HG02884 (cell line): ENCODE data around the gene RHOBTB1.
A peak's percentile ranks its signal among the peaks of the same experiment; 100 is the strongest.
"Not testable (repeated sequence)": the region's sequence is repeated elsewhere in the genome, so short reads cannot be mapped to it uniquely, and the experiment has no call there.

Experiments
- ATAC-seq: cut with Tn5 transposase; IDR thresholded peaks from one replicate; pipeline ENCODE4 v1.9.1; 2021; ENCODE audit warnings: mild to moderate bottlenecking, moderate library complexity; ENCODE audit not compliant: unreplicated experiment

RHOBTB1 gene, protein sequence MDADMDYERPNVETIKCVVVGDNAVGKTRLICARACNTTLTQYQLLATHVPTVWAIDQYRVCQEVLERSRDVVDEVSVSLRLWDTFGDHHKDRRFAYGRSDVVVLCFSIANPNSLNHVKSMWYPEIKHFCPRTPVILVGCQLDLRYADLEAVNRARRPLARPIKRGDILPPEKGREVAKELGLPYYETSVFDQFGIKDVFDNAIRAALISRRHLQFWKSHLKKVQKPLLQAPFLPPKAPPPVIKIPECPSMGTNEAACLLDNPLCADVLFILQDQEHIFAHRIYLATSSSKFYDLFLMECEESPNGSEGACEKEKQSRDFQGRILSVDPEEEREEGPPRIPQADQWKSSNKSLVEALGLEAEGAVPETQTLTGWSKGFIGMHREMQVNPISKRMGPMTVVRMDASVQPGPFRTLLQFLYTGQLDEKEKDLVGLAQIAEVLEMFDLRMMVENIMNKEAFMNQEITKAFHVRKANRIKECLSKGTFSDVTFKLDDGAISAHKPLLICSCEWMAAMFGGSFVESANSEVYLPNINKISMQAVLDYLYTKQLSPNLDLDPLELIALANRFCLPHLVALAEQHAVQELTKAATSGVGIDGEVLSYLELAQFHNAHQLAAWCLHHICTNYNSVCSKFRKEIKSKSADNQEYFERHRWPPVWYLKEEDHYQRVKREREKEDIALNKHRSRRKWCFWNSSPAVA

GRCh38 chr10:60944058-60944909 is at the start of gene RHOBTB1:
RHOBTB1 (minus strand) TSS chr10:60944185; CDS start chr10:60911542, 32,643 bp downstream.
- peak; percentile 41 for ATAC-seq

GRCh38 chr10:60992636-60993035 is 48.7 kb upstream of the RHOBTB1 start:
- no peak for ATAC-seq

- ATAC-seq: no peak
Measured at GRCh38 chr10:60990663-60991062, 46.7 kb upstream of the RHOBTB1 start.

DNA sequence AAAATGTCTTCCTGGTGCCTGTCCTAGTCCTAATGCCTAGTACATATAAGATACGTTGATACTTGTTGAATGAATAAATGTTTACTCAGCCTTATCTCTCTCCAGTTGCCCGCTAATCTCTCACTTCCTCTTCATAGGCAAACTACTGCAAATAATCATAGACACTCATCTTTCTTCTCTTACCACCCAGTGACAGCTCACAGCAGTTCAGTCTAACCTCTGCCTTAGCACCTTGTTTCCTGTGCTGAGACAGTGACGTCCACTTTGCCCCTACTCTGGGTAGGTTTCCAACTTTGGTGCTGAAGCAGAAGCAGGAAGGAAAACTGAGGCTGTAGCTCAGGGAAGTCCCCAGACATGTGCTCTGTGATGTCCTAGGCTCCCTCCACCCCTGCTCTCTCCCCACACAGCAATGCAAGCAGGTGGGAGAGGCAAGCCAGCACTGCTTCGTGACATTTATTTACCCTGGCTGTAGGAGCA is 45.5 kb upstream of the RHOBTB1 start:
- no peak for ATAC-seq

DNA sequence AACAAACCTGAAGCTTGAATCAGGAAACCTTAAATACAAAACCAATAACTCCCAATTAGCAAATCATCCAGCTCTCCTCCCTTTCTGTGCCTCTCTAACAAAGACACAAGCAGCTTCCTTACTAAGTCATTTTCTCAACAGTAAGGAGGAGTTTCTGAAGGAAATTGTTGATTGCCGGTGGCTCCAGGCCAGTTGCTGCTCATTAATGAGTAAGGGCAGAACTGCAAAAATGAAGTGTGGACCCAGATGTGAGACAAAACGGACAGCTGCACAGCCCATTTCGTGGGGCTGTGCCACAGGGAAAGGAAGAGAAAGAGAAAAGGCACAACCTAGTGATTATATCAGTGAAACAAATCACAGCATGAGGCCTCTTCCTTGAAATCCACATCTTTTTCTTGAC is 42.8 kb upstream of the RHOBTB1 start:
- no peak for ATAC-seq

GRCh38 chr10:60985951-60986350 is 42.0 kb upstream of the RHOBTB1 start:
- no peak for ATAC-seq

DNA sequence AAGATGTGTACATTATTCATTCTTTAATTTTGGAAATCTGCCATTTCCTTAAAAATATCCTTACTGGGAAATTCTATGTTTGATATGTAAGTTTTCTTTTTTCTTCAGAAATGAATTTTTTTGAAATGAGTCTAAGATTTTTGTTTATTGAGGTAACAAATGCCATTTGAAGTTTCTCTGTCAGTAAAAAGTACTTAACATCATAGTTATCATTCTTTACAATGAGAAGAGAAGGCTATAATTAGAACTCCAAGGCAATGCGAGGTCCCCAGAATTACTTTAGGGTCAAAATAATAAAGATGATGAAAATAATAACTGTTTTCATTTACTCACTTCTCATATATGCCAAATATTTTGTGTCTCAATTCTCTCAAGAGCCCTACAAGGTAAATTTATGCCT is 37.0 kb upstream of the RHOBTB1 start:
- ATAC-seq: no peak

DNA sequence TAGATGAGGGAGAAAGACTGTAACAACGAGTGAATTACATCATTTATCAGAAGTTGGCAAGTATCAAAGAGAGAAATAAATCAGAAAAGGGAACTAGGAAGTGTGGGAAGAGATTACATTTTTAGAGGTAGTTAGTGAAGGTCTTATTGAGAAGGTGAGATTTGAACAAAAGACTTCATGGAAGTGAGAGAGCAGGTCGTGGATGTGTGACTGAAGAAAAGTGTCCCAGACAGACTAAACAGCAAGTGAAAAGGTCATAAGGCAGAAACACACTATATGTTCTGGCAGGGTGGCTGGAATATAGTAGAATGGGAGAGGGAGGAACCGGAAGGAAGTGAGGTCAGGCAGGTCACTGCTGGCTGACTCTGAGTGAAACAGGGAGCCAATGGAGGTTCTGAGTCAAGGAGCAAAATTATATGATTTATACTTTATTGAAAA is 35.7 kb upstream of the RHOBTB1 start:
- no peak for ATAC-seq

GRCh38 chr10:60978287-60979115 is 34.5 kb upstream of the RHOBTB1 start:
- no peak for ATAC-seq

- ATAC-seq: no peak
Measured at GRCh38 chr10:60977161-60978122, 33.5 kb upstream of the RHOBTB1 start.

GRCh38 chr10:60976687-60977086 is 32.7 kb upstream of the RHOBTB1 start:
- no peak for ATAC-seq

DNA sequence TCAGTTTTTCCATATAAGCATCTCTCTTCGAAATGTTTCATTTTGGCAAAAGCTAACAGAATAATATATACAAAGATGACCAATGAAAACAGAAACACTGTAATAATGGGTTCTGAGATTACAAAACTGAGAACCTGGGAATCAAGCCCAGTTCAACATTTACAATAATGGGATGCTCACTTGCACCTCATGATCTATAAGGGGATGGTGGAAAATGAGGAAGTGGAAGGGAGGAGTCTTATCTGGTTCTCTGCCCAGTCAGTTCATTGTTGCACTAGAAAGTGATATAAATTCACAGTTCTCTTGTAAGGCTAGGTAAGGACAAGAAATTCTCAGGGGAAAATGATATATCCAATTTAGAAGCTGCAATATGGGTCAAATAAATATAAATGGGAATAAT is 31.7 kb upstream of the RHOBTB1 start:
- ATAC-seq: no peak

GRCh38 chr10:60974463-60975149 is 30.6 kb upstream of the RHOBTB1 start:
- no peak for ATAC-seq

DNA sequence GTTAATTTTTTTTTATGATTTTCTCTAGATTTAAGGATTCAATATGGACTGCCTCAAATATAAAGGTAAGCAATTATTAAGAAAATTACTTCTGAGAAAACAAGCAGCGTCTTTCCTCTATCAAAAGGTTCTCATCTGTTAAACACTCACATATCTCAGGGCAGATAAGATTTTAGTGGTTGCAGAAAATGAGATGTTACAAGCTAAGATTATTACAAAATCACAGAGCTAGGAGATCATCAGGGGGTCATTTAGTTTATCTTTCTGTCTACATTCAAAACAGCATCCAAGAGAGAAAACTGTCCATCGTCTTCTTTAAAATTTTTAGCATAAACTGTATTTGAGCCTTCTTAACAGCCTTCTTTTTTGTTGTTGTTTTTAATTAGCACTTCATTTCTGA is 29.1 kb upstream of the RHOBTB1 start:
- no peak for ATAC-seq

GRCh38 chr10:60972181-60972580 is 28.2 kb upstream of the RHOBTB1 start:
- ATAC-seq: not testable (repeated sequence)

DNA sequence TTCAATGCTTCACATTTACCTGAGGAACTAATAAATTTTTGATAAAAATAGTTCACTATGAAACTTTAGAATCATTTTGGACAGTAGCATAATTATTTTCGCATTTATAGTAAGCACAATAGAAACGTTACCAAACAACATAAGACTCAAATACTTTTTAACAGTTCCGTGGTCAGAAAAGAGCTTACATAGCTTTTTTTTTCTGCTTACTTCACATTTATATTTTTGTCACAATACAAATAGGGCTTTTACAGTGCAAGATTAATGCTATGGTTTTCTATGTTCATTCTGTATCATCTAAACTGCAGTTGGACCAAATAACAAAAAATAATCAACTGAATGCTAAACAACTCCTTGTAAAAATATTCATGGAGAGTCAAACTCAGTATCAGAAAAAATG is 26.5 kb upstream of the RHOBTB1 start:
- no peak for ATAC-seq

GRCh38 chr10:60968504-60968903 is 24.5 kb upstream of the RHOBTB1 start:
- ATAC-seq: no peak

- ATAC-seq: no peak
Measured at GRCh38 chr10:60967854-60968484, 24.0 kb upstream of the RHOBTB1 start.
